HK-2 (cell line): ENCODE measurements around the gene PCDH1.
"Not testable (repeated sequence)": the region's sequence is repeated elsewhere in the genome, so short reads cannot be mapped to it uniquely, and the experiment has no call there.

Experiments
- DNase-seq: peaks from one replicate; pipeline ENCODE4 v3.0.0-alpha.2; 2018; ENCODE audit not compliant: unreplicated experiment

Gene PCDH1

DNA sequence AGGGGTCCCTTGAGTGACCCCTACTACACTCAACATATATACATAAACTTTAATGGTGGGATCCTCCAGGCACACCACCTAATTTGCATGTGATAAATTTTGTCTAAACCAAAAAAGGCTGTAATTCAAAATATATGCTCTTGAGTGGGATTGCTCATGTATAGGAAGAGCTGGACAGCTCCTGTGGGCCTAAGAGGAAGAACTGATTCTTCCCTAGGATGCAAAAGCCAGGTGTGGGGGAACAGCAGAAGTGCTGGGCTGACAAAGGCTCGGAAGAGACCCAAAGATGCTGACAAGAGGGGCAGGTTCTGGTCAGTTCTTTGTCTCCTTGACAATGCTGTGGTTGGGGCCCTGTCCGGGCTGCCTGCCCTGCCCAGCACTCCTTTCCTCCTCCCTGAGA lies 43.9 kb downstream of the PCDH1 start:
- no peak for DNase-seq

DNA sequence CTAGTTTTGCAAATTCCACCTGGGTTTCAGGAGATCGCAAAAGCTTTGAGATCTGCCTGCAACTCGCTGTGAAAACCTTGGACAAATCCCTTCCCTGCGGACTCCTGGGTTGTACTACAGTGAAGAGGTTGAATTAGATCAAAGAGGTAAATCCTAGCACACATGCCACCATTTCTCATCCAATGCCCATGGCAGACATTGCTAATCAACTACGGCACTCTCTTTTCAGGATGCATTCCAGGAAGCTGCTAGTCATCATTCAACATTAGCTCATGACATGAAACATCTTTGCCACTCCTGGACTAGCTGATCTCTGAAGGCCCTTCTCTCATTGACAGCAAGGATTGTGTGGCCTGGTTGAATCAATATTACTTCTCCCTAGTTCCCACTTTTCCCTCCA lies 46.1 kb downstream of the PCDH1 start:
- no peak for DNase-seq

DNA sequence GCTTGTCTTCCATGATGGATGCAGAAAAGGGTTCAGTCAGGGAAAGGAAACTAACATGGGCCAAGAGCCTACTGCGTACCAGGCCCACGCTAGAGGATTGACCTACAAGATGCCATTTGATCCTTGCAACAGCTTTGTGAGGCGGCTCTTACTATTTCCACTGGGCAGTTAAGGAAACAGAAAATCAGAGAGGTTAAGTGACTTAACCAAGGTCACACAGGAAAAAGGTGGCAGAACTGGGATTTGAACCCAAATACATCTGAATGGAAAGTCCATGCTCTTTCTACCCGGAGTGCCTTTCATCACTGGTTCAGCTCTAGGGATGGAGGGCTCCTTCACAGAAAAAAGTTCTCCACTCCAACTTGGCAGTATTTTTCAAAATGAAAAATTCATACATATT lies 50.0 kb downstream of the PCDH1 start:
- DNase-seq = no peak

DNA sequence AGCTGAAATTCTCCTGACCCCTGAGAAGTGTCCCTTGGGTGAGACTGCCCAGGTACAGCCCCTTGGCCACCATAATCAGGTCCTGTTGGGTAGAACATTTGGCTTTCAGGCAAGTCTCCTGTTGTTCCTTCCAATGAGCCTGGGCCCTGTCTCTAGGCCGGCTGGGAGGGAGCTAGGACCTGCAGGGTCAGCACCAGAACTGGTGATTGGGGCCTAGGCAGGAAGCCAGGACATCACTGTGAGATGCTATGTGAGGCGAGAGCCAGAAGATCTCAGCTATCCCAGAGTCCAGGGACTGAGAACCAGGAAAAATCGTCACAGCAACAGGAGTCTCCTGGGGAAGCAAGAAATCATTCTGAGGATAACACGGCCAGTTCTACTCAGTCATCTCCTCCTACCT lies 51.5 kb downstream of the PCDH1 start:
- no peak for DNase-seq

DNA sequence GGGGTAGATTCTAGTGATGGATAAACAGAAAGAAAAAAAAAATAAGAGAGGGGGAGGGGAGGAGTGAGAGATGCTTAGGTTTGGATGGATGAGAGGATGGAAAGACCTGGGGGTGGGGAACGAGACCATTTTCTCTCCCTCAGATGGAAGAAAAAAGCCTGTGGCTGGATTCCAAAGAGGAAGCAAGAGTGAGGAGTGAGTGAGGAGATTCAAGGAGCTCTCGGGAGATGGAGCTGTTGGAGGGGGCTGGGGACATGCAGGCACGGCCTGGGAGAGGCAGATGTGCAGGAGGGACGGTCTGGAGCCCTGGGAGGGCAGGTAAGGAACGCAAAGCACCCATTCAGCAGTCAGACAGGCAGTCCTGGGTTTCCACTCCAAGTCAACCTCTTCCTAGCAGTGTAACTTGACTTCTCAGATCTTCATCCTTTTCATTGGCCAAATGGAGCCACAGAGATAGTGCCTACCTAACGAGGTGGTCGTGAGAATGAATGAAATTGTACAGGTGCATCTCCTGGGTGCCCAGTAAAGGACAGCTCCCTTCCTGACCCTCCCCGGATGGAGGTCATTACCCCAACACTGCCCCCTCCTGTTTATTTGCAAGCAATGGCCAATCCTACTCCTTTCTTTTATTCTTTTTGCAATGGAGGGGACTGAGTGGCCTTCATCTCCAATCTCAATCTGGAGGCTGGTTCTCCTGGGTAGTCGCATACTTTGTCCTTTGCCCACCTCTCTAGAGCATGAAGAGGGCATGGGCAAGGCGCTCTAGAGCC lies 52.2 kb downstream of the PCDH1 start:
- DNase-seq = no peak

DNA sequence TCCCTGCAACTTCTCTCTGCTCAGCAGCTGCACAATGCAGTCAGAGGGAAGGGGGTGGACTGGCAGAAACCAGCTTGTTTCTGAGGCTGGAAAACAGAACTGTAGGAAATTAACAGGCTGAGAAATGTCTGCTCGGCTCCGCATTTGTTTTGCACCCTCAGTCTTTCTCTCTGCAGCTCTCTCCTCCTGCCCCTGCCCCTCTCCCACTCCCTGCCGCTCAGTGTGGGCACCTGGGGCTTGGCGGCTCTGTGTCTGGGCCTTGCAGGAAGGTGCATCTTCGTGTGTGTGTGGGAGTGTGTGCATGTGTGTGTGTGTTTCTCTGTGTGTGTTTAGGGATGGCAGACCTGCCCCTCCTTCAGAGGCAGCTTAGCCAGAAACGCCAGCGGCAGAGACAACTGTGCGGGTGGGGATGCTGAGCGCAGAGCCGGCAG lies 53.0 kb downstream of the PCDH1 start:
- DNase-seq = no peak

DNA sequence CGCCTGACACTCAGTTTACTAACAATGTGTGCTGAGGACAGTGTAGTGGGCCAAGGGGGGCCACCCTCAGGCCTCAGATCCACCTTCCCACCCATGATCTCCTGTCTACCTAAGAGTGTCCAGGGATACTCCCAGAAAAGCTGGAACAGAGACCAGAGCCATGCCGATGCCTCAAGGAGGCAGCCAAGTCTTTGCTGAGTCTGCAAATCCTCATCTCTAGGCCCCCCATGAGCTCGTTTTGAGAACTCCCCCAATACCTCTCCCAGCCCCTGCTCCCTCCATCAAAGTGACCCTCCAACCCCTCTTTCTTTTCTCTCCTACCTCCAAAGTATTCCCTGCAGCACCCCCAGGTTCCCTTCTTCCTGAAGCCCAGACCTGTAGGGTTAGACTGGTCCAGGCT lies 53.5 kb downstream of the PCDH1 start:
- no peak for DNase-seq

DNA sequence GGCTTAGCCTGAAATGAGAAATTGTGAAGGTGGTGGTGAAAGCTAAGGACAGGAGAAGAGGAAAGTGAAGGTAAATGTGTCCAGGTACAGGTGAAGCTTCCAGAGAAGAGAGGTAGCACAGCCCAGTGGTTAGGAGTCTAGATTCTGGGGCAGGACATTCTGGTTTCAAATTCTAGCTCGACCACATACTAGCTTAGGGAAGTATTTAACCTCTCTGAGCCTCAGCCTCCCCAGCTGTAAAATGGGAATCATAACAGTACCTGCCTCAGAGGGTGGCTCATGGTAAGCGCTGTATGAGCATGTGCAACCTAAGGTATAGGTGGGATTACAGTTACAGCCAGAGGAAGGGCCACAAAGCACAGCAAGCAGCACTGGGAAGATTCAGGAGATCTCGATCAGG lies 55.2 kb downstream of the PCDH1 start:
- DNase-seq = no peak

DNA sequence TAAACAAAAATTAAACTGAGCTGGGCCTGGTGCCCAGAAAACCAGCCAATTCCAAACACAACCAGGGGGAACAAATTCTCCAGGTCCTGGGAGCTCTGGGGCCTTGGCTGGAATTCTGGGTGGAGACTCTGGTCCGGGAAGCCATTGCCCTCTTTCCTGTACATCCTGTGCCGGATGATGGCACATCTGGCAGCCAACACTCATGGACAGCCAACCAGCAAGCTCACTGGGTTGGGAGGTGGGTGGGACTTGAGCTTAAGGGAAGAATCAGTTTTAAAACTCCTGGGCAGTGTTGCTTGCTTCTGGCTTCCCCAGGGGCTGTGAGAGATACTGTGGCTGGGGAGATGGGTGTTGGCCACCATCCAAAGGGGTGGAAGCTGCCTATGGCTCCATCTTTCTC lies 56.1 kb downstream of the PCDH1 start:
- no peak for DNase-seq

DNA sequence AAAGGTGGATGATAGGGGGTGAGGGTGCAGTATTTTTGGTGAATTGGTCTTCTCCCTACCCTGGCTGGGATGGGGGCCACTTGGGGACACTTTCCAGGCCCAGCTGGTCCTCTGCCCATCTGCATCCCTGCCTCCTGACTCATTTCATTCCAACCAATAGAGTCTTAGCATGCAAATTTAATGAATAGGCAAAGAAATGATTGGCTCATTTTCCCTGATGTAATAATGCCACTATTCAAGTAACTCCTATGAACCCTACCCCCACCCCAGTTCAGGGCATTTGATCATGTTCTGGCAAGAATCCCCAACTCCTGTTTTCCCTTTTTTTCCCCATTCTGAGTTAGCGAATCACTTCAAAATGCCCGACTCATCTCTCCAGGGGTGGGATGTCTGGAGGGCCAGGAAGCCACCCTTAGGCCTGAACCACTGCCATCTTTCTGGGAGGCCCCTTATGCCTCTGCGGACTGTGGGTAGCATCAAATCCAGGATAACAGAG lies 56.7 kb downstream of the PCDH1 start:
- no peak for DNase-seq

DNA sequence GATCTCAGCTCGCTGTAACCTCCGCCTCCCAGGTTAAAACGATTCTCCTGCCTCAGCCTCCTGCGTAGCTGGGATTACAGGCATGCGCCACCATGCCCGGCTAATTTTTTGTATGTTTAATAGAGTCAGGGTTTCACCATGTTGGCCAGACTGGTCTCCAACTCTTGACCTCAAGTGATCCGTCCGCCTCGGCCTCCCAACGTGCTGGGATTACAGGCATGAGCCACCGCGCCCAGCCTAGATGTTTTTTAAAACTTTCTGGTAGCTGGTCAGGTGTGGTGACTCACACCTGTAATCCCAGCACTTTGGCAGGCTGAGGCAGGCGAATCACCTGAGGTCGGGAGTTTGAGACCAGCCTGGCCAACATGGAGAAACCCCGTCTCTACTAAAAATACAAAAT lies 57.5 kb downstream of the PCDH1 start:
- DNase-seq = not testable (repeated sequence)

DNA sequence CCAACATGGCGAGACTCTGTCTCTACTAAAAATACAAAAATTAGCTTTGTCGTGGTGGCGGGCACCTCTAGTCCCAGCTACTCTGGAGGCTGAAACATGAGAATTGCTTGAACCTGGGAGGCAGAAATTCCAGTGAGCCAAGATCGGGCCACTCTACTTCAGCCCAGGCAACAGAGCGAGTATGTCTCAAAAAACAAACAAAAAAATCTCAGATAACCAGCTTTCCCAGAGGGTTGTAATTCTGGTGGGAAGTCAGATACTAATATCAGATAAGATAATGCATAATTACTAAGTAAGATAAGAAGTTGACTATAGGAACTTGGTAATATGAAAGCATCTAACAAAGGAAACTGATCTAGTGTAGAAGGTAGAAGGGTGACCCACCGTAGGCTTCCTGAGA lies 60.6 kb downstream of the PCDH1 start:
- DNase-seq = no peak

DNA sequence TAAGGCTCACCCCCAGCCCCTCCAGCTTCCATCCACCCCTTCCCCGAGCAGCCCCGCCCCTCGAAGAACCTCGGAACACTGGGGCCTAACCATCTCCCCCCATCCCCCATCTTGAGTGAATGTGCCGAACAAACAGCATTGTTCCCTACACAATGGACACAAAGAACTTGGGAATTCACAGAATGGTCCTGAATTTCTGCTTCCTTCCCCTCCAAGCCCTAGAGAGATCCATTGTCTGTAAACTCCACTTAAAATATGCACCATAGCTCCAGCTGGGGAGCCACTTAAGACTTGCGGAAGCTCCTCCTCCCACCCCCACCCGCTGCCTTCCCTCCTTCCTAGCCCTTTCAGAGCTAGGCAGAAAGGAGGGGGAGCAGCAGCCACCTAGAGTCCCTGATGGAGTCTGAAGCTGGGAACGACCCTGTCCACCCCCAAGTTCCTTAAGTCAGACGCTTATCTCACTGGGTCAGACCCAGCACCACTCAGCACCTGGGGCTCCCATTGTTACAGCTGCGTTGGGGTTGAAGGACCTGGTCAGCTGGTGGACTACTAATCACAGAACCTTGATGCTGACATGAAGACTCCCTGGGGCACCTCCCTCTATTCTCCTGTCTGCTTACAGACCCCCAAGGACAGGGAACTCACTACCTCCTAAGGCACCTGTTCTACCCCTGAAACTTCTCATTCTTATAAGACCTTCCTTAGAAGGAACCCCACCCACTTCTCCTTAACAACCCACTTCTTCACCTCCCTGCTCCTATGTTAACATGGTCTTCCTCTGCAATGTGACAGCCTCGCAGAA lies 61.4 kb downstream of the PCDH1 start:
- DNase-seq = no peak

DNA sequence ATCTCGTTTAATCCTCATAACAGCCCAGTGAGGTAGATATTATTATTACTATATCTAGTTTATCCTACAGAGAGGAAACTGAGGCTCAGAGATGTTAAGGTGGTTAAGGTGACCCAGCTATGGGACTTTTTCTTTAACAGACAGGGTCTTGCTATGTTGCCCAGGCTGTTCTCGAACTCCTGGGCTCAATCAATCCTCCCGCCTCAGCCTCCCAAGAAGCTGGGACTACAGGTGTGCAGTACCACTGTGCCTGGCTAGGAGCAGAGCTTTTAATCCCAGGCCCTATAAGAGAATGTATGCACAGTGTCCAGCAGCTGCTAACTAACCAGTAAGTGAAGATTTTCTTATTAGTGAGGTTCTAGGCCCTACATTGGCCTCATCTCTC lies 62.4 kb downstream of the PCDH1 start:
- DNase-seq = no peak

DNA sequence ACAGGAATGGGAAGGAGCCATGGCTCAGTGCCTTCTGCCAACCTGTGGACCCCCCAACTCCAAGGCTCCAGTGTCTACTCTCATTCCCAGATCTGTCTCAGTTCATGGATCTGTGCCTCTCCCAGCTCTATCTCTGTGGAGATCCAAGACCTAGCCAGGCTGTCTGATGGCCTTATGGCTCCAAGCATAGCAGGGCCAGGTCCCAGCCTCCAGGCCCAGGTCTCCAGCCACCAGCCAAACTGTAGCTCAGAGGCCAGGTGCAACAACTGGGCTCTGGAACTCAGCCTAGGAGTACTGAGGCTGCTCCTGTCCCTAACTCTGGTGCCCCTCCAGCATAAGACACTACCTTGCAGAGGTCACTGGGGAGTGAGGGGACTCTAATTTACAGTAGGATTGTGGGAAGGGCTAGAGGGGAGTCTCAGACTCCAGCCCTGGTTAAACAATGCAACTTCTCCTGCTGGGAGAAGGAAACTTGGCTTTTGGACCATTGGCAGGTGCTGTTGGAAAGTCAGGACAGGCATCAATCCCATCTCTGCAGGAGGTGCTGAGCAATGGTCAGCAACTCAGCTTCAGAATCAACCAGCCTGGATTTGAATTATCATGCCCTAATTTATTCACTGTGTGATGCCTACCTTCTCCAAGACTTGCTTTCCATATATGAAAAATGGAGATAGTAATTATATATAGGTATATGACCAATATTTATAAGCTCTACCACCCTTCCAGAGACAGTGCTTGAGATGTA lies 63.0 kb downstream of the PCDH1 start:
- no peak for DNase-seq

DNA sequence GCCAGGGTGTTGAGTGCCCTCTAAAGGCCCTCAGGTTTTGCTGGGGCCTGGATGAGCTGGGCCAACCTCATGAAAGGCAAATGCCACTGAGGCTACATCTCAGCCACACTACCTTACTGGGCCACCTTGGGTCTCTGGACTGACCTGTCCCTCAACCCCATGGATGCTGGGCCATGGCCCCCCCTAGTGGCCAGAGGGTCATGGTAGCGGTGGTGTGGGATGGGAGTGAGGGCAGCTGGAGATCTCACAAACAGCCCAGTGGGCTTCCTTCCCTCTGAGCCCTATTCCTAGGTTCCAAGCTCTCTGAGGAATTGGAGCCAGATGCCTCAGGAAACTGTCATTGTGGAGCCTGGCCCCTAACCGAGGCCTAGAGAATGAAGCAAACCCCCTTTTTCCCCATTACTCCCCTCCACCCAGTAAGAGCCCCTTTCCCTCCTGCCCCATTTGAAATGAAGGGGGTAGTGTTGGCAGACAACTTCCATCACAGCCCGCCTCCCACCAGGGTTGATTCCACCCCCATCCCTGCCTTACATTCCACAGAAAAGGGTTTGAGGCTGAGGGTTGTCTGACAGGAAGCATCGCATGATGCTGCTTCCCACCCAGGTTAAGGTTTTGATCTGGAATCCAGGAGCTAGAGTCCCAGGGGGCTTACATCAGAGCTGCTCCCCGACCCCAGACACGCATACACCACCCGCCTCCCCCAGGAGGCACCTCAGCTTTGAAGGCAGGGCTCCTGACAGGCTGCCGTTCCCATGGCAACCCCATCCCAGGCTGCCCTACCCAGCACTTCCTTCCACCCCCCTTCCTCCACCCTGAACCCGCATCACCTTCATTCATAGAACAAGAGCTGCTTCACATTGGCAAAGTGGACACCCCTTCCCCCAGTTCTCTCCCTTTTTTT lies 63.9 kb downstream of the PCDH1 start:
- DNase-seq = peak; percentile 66

DNA sequence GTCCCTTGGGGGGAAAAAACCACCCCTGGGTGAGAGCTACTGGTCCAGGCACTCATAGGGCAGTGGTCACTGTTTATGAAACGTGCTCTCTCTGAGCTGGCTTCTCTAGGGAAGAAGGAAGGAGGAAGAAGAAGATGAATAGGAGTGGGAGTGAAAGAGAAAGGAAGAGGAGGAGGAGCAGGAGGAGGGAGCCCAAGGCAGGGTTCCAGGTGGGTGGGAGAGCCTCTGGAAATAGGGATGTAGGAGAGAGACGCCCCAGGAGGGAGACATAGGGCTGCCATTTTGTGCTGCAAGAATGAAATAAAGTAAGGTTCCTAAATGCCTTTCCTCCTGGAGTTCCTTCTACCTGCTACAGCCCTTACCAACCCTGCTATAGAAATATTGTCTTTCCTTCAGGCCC lies 65.7 kb downstream of the PCDH1 start:
- DNase-seq = no peak

DNA sequence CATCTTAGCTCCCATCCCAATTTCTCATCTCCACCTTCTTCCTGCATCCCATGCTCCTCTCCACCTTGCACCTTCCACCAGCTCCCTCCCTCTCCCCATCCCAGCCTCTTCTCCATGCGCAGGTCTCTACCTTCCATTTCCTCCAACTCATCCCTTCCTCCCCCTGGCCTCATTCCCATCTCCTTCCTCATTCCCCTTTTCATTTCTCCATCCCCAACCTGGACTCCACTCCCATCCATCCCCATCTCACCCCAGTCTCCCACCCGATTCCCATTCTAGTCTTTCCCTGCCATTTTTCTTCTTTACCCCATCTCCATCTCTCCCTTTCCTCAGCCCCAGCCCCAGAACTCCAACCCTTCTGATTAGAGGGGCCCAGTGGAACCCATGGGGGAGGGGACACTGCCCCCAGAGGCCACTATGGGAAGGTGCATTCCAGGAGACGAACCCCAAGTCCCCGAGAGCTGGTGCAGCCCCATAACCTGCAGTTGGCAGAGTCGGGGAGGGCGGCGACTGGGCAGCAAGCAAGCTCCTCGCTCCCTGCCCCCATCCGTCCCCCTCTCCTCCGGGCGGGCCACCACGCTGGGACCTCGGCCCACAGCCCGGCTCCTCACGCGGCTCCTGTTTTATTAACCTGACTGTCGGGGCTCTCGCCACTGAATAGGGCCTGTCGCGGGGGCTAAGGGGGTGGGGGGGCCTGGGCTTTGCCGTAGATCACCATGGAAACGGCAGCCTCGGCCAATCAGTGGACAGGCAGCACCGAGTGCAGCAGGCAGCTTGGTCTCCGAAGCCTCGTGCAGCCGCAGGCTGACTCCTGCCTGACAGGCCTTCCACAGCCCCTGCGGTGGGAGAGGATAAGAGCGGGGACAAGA lies 66.7 kb downstream of the PCDH1 start:
- DNase-seq = no peak

DNA sequence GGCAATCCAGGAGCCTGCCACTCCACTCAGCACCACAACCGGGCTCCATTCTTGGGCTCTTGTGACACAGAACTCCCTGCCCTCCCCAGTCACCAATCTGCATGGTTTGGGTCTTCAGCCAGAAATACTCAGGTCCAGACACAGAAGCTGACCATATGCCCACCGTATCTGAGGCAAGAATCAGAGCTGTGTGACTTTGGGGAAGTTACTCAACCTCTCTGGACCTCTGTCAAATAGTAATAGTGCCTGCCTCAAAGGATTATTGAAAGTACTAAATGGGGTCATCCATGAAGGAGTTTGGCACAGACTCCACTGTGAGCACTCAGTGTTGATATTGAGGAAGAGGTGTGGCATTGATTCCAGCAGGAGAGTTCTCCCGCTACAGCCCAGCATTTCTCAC lies 67.5 kb downstream of the PCDH1 start:
- no peak for DNase-seq

DNA sequence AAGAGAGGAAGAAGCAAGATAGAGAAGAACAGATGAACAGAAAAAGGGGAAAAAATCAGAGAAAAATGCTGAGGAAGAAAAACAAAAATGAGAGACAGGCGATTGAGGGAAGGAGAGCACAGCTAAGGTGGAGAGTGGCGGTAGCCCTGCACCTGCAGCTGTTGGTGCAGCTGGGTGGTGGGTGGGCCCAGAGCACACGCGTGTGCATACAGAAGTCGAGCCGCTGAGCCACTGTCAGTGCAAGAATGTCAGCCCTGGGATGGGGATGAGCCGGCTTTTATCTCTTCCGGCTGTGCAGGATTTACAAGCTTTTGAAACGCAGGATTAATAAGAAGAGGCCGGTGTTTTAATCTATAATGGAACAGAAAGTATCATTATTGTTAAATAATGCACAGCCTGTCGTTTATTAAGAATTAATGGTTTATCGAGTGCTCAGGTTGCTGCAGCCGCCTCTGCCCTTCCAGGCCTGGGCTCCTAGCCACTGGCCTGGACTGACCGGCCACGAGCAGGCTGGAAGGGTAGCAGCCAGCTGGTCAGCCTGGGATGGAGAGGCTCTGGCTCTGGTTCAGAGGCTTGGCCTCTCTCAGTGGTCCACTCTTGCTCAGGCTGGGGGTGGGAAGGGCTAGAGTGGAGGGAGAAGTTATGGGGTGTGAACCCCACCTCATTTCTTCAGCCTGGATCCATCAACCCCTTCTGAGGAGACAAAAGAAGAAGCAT lies 68.7 kb downstream of the PCDH1 start:
- DNase-seq = no peak
